ENCODE measurements around the gene TMEM30A. TPM values are rescaled to one million over a fixed set of nuclear protein-coding genes. Genes with fewer than 3 reads are reported as not detected.

TMEM30A gene
- total RNA-seq, 1 donor from 2014 or later: 112 TPM

DNA sequence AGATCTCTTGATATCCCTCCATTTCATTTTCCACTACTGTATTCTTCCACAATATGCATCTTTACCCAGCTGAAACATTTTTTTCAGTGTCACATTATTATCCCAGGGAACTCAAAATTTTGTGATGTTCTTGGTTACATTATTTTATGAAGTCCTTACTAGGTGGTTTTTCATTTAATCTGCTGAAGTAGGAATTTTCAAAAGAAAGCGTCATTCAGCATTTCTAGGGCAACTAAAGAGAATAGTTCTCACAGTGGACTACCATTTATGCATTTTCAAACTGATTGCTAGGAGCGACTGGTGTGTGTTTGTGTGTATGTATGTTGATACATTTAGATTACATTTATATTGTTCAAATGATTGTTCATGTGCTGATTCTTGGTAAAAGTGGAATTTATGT, 2.4 kb upstream of the TMEM30A start:
- no peaks in the 10 kb centered on the region for H3K27me3 Mint-ChIP-seq (ENCODE audit: unreplicated experiment)
- peak overlapping the region; percentile 28 for H3K4me3 Mint-ChIP-seq (ENCODE audit: unreplicated experiment)
- TF ChIP-seq, protein P1, sequence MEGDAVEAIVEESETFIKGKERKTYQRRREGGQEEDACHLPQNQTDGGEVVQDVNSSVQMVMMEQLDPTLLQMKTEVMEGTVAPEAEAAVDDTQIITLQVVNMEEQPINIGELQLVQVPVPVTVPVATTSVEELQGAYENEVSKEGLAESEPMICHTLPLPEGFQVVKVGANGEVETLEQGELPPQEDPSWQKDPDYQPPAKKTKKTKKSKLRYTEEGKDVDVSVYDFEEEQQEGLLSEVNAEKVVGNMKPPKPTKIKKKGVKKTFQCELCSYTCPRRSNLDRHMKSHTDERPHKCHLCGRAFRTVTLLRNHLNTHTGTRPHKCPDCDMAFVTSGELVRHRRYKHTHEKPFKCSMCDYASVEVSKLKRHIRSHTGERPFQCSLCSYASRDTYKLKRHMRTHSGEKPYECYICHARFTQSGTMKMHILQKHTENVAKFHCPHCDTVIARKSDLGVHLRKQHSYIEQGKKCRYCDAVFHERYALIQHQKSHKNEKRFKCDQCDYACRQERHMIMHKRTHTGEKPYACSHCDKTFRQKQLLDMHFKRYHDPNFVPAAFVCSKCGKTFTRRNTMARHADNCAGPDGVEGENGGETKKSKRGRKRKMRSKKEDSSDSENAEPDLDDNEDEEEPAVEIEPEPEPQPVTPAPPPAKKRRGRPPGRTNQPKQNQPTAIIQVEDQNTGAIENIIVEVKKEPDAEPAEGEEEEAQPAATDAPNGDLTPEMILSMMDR (IDR thresholded peaks at IDR 0.05): no peak
- H3K36me3 Mint-ChIP-seq (ENCODE audit: unreplicated experiment): no peaks in the 10 kb centered on the region
- H3K27ac Mint-ChIP-seq (ENCODE audit: unreplicated experiment): no peak overlapping the region
- H3K4me1 Mint-ChIP-seq (ENCODE audit: unreplicated experiment): peaks cover 13% of the 10 kb centered on the region
- no peak for DNase-seq (ENCODE audit: extremely low spot score, unreplicated experiment)
- no peaks in the 10 kb centered on the region for H3K9me3 Mint-ChIP-seq (ENCODE audit: unreplicated experiment)

DNA sequence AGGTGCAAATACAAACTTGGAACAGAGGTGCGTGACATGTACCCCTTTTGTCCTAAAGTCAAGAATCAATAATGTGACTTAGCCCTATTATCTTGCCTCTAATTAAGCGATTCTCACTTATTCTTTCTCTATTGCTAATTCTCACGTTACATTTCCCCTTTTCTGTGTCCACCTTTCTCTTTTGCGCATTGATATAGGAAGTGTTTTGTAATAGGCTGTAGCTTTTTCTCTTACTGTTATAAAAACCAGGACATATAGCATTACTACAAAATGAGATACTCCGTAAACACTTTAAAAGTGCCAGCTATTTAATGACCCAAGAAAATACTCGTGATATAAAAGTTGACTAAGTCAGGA, 669 bp upstream of the TMEM30A start:
- DNase-seq (ENCODE audit: extremely low spot score, unreplicated experiment): no peak
- TF ChIP-seq, protein P1 (IDR thresholded peaks at IDR 0.05): no peak
- no peaks in the 10 kb centered on the region for H3K9me3 Mint-ChIP-seq (ENCODE audit: unreplicated experiment)
- no peaks in the 10 kb centered on the region for H3K27me3 Mint-ChIP-seq (ENCODE audit: unreplicated experiment)
- no peak overlapping the region for H3K27ac Mint-ChIP-seq (ENCODE audit: unreplicated experiment)
- peaks cover 21% of the 10 kb centered on the region for H3K4me1 Mint-ChIP-seq (ENCODE audit: unreplicated experiment)
- H3K36me3 Mint-ChIP-seq (ENCODE audit: unreplicated experiment): no peaks in the 10 kb centered on the region
- H3K4me3 Mint-ChIP-seq (ENCODE audit: unreplicated experiment): no peak overlapping the region

DNA sequence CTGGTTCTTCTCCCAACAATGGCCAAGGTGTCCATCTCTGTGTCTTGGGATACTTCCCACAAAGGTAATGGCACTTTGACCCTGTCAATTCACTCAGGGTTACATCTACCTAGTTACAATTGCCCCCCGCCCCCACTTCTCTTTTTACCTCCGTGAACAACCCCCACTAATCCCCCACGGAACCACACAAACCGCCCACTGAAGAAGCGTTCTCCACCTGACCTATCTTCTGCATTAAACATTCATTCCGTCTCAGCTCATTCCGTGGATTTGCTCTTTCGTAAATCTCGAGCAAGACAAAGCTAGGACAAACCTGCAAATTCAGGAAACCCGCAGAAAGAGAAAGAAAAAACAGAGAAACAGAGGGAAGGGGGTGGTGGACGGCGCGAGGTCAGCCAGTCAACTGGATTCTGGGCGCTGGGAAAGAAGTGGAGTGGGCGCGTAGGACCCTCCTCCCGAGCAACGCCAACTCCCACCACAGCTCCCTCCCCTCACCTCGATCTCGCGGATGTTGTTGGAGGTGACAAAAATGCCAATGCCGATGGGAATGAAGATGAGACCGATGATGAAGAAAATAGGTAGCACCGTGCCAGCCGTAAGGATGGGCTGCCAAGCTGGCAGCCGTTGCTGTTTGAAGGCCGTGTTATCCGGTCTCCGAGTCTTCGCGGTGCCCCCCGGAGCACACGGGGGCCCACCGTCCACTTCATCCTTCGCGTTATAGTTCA, 523 bp downstream of the TMEM30A start:
- Mint-ChIP-seq H3K9me3 (ENCODE audit: unreplicated experiment) (no peaks in the 10 kb centered on the region), H3K4me1 (ENCODE audit: unreplicated experiment) (peaks cover 30% of the 10 kb centered on the region), H3K27ac (ENCODE audit: unreplicated experiment) (no peak overlapping the region), H3K27me3 (ENCODE audit: unreplicated experiment) (no peaks in the 10 kb centered on the region), H3K36me3 (ENCODE audit: unreplicated experiment) (no peaks in the 10 kb centered on the region), H3K4me3 (ENCODE audit: unreplicated experiment) (no peak overlapping the region)
- no peak for DNase-seq (ENCODE audit: extremely low spot score, unreplicated experiment)
- TF ChIP-seq, protein P1 (IDR thresholded peaks at IDR 0.05): no peak

DNA sequence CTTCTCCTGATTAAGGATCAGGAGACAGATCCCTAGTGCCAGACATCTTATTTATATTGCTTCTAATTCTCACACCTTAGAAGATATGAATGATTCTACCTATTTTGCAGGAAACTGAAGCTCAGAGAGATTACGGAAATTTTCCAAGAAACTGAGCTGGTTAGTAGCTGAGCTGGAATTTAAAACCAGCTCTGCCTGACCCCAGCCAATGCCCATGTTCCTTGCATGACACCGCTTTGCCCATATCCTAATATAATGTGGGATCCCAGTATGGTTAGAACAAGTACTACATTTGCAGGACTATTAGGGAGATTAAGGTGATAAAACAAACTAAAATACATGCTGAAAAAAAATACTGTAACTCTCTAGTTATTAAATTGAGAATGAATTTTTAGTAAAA, 1.9 kb downstream of the TMEM30A start:
- H3K4me3 Mint-ChIP-seq (ENCODE audit: unreplicated experiment): no peak overlapping the region
- TF ChIP-seq, protein P1 (IDR thresholded peaks at IDR 0.05): no peak
- H3K27ac Mint-ChIP-seq (ENCODE audit: unreplicated experiment): no peak overlapping the region
- peaks cover 38% of the 10 kb centered on the region for H3K4me1 Mint-ChIP-seq (ENCODE audit: unreplicated experiment)
- H3K27me3 Mint-ChIP-seq (ENCODE audit: unreplicated experiment): no peaks in the 10 kb centered on the region
- no peak for DNase-seq (ENCODE audit: extremely low spot score, unreplicated experiment)
- no peaks in the 10 kb centered on the region for H3K9me3 Mint-ChIP-seq (ENCODE audit: unreplicated experiment)
- H3K36me3 Mint-ChIP-seq (ENCODE audit: unreplicated experiment): no peaks in the 10 kb centered on the region

DNA sequence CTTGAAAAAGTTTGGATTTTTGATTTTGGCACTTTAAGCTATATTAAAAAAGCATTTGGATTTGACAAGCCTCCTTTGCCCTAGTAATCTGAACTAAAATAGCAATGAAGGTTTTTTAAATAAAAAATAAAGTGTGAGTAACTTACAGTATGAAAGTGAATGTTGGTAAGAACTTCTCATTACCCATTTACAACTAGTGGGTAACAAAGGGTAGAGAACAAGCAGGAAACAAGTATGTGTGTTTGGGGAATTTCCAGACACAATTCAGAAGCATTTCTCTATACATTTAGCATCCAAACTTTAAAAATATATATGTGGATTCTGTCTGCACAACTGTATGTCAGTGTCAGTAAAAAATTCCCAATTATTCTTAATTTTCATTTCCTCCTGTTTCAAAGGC, 2.9 kb downstream of the TMEM30A start:
- TF ChIP-seq, protein P1 (IDR thresholded peaks at IDR 0.05): no peak
- Mint-ChIP-seq H3K9me3 (ENCODE audit: unreplicated experiment) (no peaks in the 10 kb centered on the region), H3K4me3 (ENCODE audit: unreplicated experiment) (peak overlapping the region; percentile 28), H3K27me3 (ENCODE audit: unreplicated experiment) (no peaks in the 10 kb centered on the region), H3K4me1 (ENCODE audit: unreplicated experiment) (peaks cover 40% of the 10 kb centered on the region), H3K36me3 (ENCODE audit: unreplicated experiment) (no peaks in the 10 kb centered on the region), H3K27ac (ENCODE audit: unreplicated experiment) (no peak overlapping the region)
- no peak for DNase-seq (ENCODE audit: extremely low spot score, unreplicated experiment)

All from osteocyte (in vitro differentiated cells).